Measurements from ENCODE around the gene OMP. TPM values are rescaled to one million over a fixed set of nuclear protein-coding genes. Genes with fewer than 3 reads are reported as not detected.

Gene OMP
- total and polyA plus RNA-seq, 2 donors (not counting 3 experiments of a cell fraction or from before 2014, with no cell fraction given) = 0.80 TPM; not detected in 1

DNA sequence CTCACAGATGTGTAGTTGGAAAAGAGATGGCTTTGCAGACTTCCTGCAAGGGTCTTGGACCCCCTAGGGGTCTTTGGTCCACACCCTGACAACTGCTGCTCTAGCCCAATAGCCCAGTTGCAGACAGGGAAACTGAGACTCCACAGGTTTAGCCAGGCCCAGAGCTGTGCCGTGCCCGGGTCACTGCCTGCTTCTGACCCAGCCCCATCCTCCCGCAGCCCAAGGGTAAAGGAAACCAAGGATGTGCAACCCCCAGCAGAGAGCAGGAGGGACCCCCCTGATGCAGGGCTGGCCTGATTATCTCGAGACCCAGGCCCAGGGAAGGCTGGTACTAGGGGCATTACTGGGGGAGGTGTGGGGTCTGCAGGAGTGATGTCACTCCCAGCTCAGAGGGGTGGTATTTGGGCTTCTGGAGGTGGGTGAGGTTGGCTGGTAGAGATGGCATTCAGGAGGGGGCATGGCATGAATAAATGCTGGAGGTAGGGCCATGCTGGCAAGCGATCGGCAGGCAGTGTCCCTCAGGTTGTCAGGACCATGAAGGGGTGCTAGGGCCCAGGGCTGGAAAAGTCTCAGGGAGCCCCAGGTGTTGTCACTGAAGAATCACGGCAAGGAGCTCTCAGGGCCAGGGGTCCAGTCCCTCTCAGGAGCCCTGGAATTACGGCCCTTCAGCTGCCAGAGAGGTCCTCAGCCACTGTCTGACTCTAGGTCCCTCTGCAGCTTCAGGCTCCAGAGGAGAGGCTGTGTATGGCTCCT lies 46.5 kb downstream of the OMP start:
- DNase-seq (ENCODE audit: low read depth, low spot score) (no peak), FAIRE-seq (no peak)
- Histone ChIP-seq H3K9ac (replicated peaks; ENCODE audit: extremely low read depth, insufficient read depth, low read length) (no peak overlapping the region), H3K9me3 (replicated peaks; ENCODE audit: control insufficient read depth, insufficient read depth, low read length) (no peaks in the 10 kb centered on the region), H3K4me3 (replicated peaks in 1 of 3; ENCODE audit: insufficient read depth in 1 of 3, low read depth in 1 of 3, low read length in 3 of 3) (no peak overlapping the region), H3K4me2 (ENCODE audit: insufficient read depth, low read length) (no peak overlapping the region), H4K20me1 (replicated peaks; ENCODE audit: control insufficient read depth, extremely low read depth, insufficient read depth, low read length) (no peaks in the 10 kb centered on the region), H3K36me3 (ENCODE audit: control insufficient read depth in 2 of 2, extremely low read depth in 1 of 2, insufficient read depth in 2 of 2, low read length in 2 of 2) (no peaks in the 10 kb centered on the region), H3K4me1 (ENCODE audit: control insufficient read depth, extremely low read depth, insufficient read depth, low read length) (no peaks in the 10 kb centered on the region), H3K9me1 (replicated peaks; ENCODE audit: control insufficient read depth, extremely low read depth, insufficient read depth, low read length) (no peaks in the 10 kb centered on the region), H3K79me2 (ENCODE audit: control insufficient read depth, insufficient read depth, low read length) (no peaks in the 10 kb centered on the region), H2AFZ (ENCODE audit: low read depth, low read length) (no peak overlapping the region), H3K27me3 (ENCODE audit: control insufficient read depth in 2 of 2, insufficient read depth in 2 of 2, low read length in 2 of 2) (peaks cover 0 to 3% of the 10 kb centered on the region in 2 experiments), H3K27ac (ENCODE audit: insufficient read depth, low read depth, low read length) (no peak overlapping the region)
- dilution Hi-C loops (cut with MboI; ENCODE audit: extremely low pct_ligation_motif_present, low sequenced_read_pairs) (no loop called here), intact Hi-C loops (cut with micrococcal nuclease) (no loop called here)
- no TSS peak for BruUV-seq (replicated peaks)
- no peak for TF ChIP-seq GATA2 (IDR thresholded peaks at IDR 0.05; ENCODE audit: insufficient read depth, insufficient read length, low read depth, low read length)
- TF ChIP-seq, protein P1, sequence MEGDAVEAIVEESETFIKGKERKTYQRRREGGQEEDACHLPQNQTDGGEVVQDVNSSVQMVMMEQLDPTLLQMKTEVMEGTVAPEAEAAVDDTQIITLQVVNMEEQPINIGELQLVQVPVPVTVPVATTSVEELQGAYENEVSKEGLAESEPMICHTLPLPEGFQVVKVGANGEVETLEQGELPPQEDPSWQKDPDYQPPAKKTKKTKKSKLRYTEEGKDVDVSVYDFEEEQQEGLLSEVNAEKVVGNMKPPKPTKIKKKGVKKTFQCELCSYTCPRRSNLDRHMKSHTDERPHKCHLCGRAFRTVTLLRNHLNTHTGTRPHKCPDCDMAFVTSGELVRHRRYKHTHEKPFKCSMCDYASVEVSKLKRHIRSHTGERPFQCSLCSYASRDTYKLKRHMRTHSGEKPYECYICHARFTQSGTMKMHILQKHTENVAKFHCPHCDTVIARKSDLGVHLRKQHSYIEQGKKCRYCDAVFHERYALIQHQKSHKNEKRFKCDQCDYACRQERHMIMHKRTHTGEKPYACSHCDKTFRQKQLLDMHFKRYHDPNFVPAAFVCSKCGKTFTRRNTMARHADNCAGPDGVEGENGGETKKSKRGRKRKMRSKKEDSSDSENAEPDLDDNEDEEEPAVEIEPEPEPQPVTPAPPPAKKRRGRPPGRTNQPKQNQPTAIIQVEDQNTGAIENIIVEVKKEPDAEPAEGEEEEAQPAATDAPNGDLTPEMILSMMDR (IDR thresholded peaks at IDR 0.05; ENCODE audit: extremely low read depth in 1 of 2, insufficient read depth in 1 of 2, low read depth in 1 of 2, low read length in 2 of 2) = no peak
- TF ChIP-seq FOS (IDR thresholded peaks at IDR 0.05; ENCODE audit: borderline replicate concordance, insufficient read depth, low read length) = no peak
- TF ChIP-seq MYC (IDR thresholded peaks at IDR 0.05; ENCODE audit: low read depth, low read length) = no peak
- TF ChIP-seq POLR2AphosphoS5 (IDR thresholded peaks at IDR 0.05; ENCODE audit: insufficient read depth, low read depth, low read length) = no peak
- TF ChIP-seq, protein P2, sequence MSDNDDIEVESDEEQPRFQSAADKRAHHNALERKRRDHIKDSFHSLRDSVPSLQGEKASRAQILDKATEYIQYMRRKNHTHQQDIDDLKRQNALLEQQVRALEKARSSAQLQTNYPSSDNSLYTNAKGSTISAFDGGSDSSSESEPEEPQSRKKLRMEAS (IDR thresholded peaks at IDR 0.05; ENCODE audit: insufficient read depth, insufficient read length) = no peak
- TF ChIP-seq JUN (IDR thresholded peaks at IDR 0.05; ENCODE audit: borderline replicate concordance, insufficient read depth, insufficient read length, low read depth) = no peak
- TF ChIP-seq EZH2 (IDR thresholded peaks at IDR 0.05; ENCODE audit: borderline replicate concordance, low read depth, low read length, severe bottlenecking) = no peak
- TF ChIP-seq POLR2A (IDR thresholded peaks at IDR 0.05; ENCODE audit: low read depth, low read length) = no peak
- ChIA-PET POLR2A (no interaction called here), CTCF (interaction anchor here (1.0 to 1.7 kb wide), 3 partner anchors 22 to 399 kb away, joined by 3 to 11 read pairs (median 3); no protein-coding TSS in a partner anchor)

All from endothelial cell of umbilical vein (primary cell).